Measurements from ENCODE around the gene PPFIBP2. TPM values are rescaled to one million over a fixed set of nuclear protein-coding genes. Genes with fewer than 3 reads are reported as not detected.
A peak's percentile ranks its signal among the peaks of the same experiment; 100 is the strongest.

PPFIBP2 gene
- total and polyA plus RNA-seq, 2 of the 13 experiments (the other 11 are each of a cell fraction or from before 2014, with no cell fraction given): 15.0 to 52.5 TPM

- TF ChIP-seq SCMH1 (CRISPR knock-in tag; IDR thresholded peaks at IDR 0.05; ENCODE audit: borderline replicate concordance): no peak
- TF ChIP-seq TCF7 (IDR thresholded peaks at IDR 0.05; ENCODE audit: low read depth): no peak
- no peak for TF ChIP-seq SOX13 (IDR thresholded peaks at IDR 0.05)
- peak in 1 of 2 experiments; percentile 88; a peak in 2 of 4 replicates for TF ChIP-seq SOX13 (CRISPR knock-in tag; conservative IDR thresholded peaks at IDR 0.05 in 1 of 2, IDR thresholded peaks at IDR 0.05 in 1 of 2)
- peak; percentile 30; the same call in 1 of the 2 replicates for TF ChIP-seq BCL6 (CRISPR knock-in tag; IDR thresholded peaks at IDR 0.05)
- no peak for TF ChIP-seq NFE2L2 (IDR thresholded peaks at IDR 0.05; ENCODE audit: low read length)
- peak; percentile 83; the same call in 1 of the 2 replicates for TF ChIP-seq SOX5 (CRISPR knock-in tag; IDR thresholded peaks at IDR 0.05; ENCODE audit: borderline replicate concordance)
- no peak for TF ChIP-seq KDM6A (CRISPR knock-in tag; IDR thresholded peaks at IDR 0.05; ENCODE audit: low read depth)
- TF ChIP-seq E2F5 (CRISPR knock-in tag; conservative IDR thresholded peaks at IDR 0.05): no peak
- TF ChIP-seq AKNA (CRISPR knock-in tag; IDR thresholded peaks at IDR 0.05; ENCODE audit: borderline replicate concordance): no peak
- TF ChIP-seq ZBTB4 (CRISPR knock-in tag; IDR thresholded peaks at IDR 0.05; ENCODE audit: borderline replicate concordance): no peak
- TF ChIP-seq FOSL2 (CRISPR knock-in tag; IDR thresholded peaks at IDR 0.05): peak; percentile 85
- TF ChIP-seq ATF2 (CRISPR knock-in tag; IDR thresholded peaks at IDR 0.05): no peak
- no peak for TF ChIP-seq TBL1XR1 (IDR thresholded peaks at IDR 0.05; ENCODE audit: borderline replicate concordance, low read length, partially characterized antibody)
- no peak for TF ChIP-seq CBX5 (CRISPR knock-in tag; IDR thresholded peaks at IDR 0.05; ENCODE audit: borderline replicate concordance)
- no peak for TF ChIP-seq HOXA9 (CRISPR knock-in tag; IDR thresholded peaks at IDR 0.05; ENCODE audit: borderline replicate concordance)
Observed at GRCh38 chr11:7605186-7605943, 91.6 kb downstream of the PPFIBP2 start (continued).
